ENCODE results near the gene C17orf113. TPM values are rescaled to one million over a fixed set of nuclear protein-coding genes. Genes with fewer than 3 reads are reported as not detected.

Gene C17orf113
- total and polyA plus RNA-seq, 2 of the 13 experiments (the other 11 are each of a cell fraction or from before 2014, with no cell fraction given): 0.87 to 1.1 TPM

DNA sequence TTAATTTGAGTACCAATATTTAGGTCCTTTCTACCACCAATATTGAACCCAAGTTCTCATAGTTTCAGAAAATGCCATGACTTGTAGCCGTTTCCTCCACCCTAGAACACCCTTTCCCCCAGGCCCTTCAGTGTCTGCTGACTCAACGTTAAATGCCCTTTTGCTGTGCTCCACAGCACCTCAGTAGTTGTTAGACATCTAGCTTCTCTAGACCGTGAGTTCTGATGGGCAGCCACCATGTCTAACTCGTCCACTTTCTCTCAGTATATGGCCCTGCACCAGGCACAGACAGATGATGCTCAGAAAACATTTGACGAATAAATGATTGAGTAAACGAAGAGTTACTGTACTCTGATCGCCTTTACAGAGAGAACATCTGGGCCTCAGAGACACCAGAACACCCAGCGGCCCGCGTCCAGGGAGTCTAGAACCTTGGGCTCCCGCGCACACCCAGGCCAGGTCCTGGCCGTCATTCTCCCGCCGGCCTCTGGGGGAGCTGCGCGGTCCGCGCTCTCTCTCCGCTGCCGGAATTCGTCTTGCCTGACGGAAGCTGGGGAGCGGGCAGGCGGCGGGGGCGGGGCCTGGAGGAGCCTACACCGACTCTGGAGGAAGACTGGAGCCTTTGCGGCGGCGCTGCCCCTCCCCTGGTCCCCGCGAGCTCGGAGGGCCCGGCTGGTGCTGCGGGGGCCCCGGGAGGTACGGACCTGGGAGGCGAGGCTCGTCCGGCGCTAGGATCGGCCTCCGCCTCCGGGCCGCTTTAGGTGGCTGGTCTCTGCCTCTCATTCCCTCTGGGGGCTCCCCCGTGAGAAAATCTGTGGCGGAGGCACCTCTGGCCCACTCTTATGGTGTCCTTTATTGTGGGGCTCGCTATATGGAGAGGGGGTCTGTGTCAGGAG lies 30.6 kb downstream of the C17orf113 start, which contains the start of gene NKIRAS2 (continued):
- TF ChIP-seq, protein P1, sequence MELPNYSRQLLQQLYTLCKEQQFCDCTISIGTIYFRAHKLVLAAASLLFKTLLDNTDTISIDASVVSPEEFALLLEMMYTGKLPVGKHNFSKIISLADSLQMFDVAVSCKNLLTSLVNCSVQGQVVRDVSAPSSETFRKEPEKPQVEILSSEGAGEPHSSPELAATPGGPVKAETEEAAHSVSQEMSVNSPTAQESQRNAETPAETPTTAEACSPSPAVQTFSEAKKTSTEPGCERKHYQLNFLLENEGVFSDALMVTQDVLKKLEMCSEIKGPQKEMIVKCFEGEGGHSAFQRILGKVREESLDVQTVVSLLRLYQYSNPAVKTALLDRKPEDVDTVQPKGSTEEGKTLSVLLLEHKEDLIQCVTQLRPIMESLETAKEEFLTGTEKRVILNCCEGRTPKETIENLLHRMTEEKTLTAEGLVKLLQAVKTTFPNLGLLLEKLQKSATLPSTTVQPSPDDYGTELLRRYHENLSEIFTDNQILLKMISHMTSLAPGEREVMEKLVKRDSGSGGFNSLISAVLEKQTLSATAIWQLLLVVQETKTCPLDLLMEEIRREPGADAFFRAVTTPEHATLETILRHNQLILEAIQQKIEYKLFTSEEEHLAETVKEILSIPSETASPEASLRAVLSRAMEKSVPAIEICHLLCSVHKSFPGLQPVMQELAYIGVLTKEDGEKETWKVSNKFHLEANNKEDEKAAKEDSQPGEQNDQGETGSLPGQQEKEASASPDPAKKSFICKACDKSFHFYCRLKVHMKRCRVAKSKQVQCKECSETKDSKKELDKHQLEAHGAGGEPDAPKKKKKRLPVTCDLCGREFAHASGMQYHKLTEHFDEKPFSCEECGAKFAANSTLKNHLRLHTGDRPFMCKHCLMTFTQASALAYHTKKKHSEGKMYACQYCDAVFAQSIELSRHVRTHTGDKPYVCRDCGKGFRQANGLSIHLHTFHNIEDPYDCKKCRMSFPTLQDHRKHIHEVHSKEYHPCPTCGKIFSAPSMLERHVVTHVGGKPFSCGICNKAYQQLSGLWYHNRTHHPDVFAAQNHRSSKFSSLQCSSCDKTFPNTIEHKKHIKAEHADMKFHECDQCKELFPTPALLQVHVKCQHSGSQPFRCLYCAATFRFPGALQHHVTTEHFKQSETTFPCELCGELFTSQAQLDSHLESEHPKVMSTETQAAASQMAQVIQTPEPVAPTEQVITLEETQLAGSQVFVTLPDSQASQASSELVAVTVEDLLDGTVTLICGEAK (IDR thresholded peaks at IDR 0.05): 0 out of 2 replicates have a peak, but pooled peaks have one; percentile 24
- TF ChIP-seq, protein P1 (CRISPR knock-in tag; IDR thresholded peaks at IDR 0.05): peak; percentile 88; the same call in 1 of the 2 replicates
- TF ChIP-seq MEF2D (CRISPR knock-in tag; IDR thresholded peaks at IDR 0.05): peak; percentile 92; the same call in 1 of the 2 replicates
- no peak for TF ChIP-seq NFKBIZ (CRISPR knock-in tag; IDR thresholded peaks at IDR 0.05)
- peak; percentile 62; the same call in 1 of the 2 replicates for TF ChIP-seq ZNF230 (CRISPR knock-in tag; IDR thresholded peaks at IDR 0.05)
- no peak for TF ChIP-seq KAT2B (IDR thresholded peaks at IDR 0.05; ENCODE audit: borderline replicate concordance, low read depth, low read length)
- peak; percentile 84 for TF ChIP-seq EHMT2 (IDR thresholded peaks at IDR 0.05; ENCODE audit: borderline replicate concordance, low read depth, low read length)
- TF ChIP-seq TEAD3 (CRISPR knock-in tag; optimal IDR thresholded peaks at IDR 0.05; ENCODE audit: borderline replicate concordance): peak; percentile 91
- no peak; the same call in 1 of the 2 replicates for TF ChIP-seq ZC3H4 (CRISPR knock-in tag; IDR thresholded peaks at IDR 0.05; ENCODE audit: borderline replicate concordance)
- peak; percentile 90; the same call in 1 of the 2 replicates for TF ChIP-seq ZNF350 (CRISPR knock-in tag; IDR thresholded peaks at IDR 0.05; ENCODE audit: borderline replicate concordance, low read depth)
- peak; percentile 58; the same call in 1 of the 2 replicates for TF ChIP-seq RELA (CRISPR knock-in tag; IDR thresholded peaks at IDR 0.05)
- peak; percentile 54; the same call in 1 of the 2 replicates for TF ChIP-seq ZNF12 (CRISPR knock-in tag; IDR thresholded peaks at IDR 0.05)
- no peak for TF ChIP-seq ONECUT2 (CRISPR knock-in tag; IDR thresholded peaks at IDR 0.05)
- peak; percentile 16; the same call in 1 of the 2 replicates for TF ChIP-seq ZNF629 (CRISPR knock-in tag; conservative IDR thresholded peaks at IDR 0.05)
- TF ChIP-seq ZBTB20 (CRISPR knock-in tag; IDR thresholded peaks at IDR 0.05; ENCODE audit: borderline replicate concordance, low read depth): peak; percentile 90
- no peak for TF ChIP-seq ZNF33A (CRISPR knock-in tag; IDR thresholded peaks at IDR 0.05; ENCODE audit: borderline replicate concordance)
- TF ChIP-seq PAWR (CRISPR knock-in tag; IDR thresholded peaks at IDR 0.05; ENCODE audit: borderline replicate concordance): no peak
- no peak for TF ChIP-seq ZBTB49 (CRISPR knock-in tag; IDR thresholded peaks at IDR 0.05; ENCODE audit: borderline replicate concordance)

Measured in HepG2 (cell line).